ENCODE measurements around the gene B4GALT5. TPM values are rescaled to one million over a fixed set of nuclear protein-coding genes. Genes with fewer than 3 reads are reported as not detected.
"Not testable (repeated sequence)": the region's sequence is repeated elsewhere in the genome, so short reads cannot be mapped to it uniquely, and the experiment has no call there.

B4GALT5 gene
- polyA plus RNA-seq, 1 experiment, result 26.7 TPM

DNA sequence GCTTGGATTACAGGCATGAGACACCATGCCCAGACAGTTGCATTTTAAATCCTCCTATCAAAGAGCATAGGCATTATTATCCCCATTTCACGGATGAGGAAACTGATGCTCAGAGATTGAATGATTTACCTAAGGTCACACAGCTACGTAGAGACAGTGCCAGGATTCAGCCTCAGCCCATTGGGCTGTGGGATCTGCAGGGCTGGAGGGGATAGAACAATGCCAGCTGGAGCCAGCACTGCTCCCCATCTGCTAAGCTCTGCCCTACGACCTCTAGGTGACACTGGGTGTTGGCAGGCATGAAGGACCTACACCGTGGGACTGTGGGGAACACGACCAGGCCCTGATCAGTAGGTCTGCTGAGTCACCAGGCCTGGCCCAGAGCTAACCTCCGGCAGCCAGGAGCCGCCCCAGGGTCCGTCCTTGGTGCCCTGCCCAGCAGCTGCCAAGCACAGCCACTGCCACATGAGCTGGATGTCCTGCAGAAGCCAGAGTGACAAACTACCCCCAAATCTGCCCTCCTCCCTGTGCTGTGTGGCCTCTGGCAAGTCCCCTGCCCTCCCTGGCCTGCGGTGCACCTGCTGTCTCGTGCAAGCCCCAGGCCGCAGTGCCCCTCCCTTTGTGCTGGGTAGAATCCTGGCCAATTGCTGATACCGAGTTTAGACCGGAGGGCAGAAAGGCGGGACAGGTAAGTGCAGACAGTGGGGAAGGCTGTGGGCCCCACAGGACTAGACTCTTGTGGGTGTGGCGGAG lies 98.1 kb downstream of the B4GALT5 start:
- POLR2A ChIA-PET, result no interaction called here
- H3K4me3 ChIP-seq (ENCODE audit: low read depth, low read length), result no peak overlapping the region
- CTCF ChIA-PET, result interaction anchor here (0.6 to 13.8 kb wide), 5 partner anchors 74 to 272 kb away, joined by 3 to 485 read pairs (median 3); no protein-coding TSS in a partner anchor
- TF ChIP-seq, protein P1, sequence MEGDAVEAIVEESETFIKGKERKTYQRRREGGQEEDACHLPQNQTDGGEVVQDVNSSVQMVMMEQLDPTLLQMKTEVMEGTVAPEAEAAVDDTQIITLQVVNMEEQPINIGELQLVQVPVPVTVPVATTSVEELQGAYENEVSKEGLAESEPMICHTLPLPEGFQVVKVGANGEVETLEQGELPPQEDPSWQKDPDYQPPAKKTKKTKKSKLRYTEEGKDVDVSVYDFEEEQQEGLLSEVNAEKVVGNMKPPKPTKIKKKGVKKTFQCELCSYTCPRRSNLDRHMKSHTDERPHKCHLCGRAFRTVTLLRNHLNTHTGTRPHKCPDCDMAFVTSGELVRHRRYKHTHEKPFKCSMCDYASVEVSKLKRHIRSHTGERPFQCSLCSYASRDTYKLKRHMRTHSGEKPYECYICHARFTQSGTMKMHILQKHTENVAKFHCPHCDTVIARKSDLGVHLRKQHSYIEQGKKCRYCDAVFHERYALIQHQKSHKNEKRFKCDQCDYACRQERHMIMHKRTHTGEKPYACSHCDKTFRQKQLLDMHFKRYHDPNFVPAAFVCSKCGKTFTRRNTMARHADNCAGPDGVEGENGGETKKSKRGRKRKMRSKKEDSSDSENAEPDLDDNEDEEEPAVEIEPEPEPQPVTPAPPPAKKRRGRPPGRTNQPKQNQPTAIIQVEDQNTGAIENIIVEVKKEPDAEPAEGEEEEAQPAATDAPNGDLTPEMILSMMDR (IDR thresholded peaks at IDR 0.05; ENCODE audit: insufficient read depth, low read depth, low read length), result no peak
- no peaks in the 10 kb centered on the region for H3K36me3 ChIP-seq (ENCODE audit: control insufficient read depth, insufficient read depth, low read length)
- no peak for DNase-seq (ENCODE audit: low read depth)
- no peaks in the 10 kb centered on the region; the same call in 1 of the 2 replicates for H3K27me3 ChIP-seq (ENCODE audit: control insufficient read depth, insufficient read depth, low read length)

DNA sequence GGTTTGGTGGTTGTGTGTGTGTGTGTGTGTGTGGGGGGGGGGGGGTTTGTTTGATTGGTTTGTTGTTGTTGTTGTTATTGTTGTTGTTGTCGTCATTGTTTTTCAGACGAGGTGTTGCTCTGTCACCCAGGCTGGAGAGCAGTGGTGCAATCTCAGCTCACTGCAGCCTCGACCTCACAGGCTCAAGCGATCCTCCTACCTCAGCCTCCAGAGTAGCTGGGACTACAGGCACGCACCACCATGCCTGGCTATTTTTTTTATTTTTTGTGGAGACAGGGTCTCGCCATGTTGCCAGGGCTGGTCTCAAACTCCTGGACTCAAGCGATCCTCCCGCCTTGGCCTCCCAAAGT lies 98.7 kb downstream of the B4GALT5 start:
- POLR2A ChIA-PET; H3K4me3 ChIP-seq (ENCODE audit: low read depth, low read length); H3K36me3 ChIP-seq (ENCODE audit: control insufficient read depth, insufficient read depth, low read length); DNase-seq (ENCODE audit: low read depth); H3K27me3 ChIP-seq (ENCODE audit: control insufficient read depth, insufficient read depth, low read length): not testable (repeated sequence)
- CTCF ChIA-PET, result interaction anchor here (0.9 to 13.8 kb wide), 4 partner anchors 73 to 273 kb away, joined by 3 to 485 read pairs (median 93); no protein-coding TSS in a partner anchor

DNA sequence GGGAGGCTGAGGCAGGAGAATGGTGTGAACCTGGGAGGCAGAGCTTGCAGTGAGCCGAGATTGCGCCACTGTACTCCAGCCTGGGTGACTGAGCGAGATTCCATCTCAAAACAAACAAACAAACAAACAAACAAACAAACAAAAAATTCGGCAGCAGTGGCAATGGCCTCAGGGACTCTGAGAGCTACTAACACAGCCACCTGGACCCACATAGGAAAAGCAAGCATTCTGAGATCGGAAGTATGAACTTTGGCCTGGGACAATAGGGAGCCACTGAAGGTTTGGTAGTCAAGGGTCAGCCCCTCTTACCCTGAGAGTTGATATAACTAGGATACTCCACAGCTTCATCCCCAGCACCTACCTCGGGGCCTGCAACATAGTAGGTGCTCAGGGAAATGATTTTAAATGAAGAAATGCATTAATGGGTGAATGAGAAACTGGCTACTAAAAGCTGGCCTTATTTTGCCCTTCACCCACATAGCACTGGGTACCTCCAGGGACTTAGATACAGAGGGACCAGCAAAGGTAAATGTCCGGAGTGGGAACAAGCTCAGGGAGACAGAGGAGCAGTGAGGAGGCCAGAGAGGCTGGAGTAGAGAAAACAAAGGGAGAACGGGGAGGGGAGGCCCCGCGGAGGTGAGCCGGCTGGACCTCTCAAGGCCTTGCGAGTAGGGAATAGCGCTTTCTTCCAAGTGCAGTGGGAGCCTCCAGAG lies 99.2 kb downstream of the B4GALT5 start:
- Histone ChIP-seq H3K36me3 (ENCODE audit: control insufficient read depth, insufficient read depth, low read length) (no peaks in the 10 kb centered on the region), H3K27me3 (ENCODE audit: control insufficient read depth, insufficient read depth, low read length) (no peaks in the 10 kb centered on the region), H3K4me3 (ENCODE audit: low read depth, low read length) (no peak overlapping the region)
- DNase-seq (ENCODE audit: low read depth), result no peak
- ChIA-PET POLR2A (no interaction called here), CTCF (interaction anchor here (0.9 to 13.8 kb wide), 4 partner anchors 73 to 274 kb away, joined by 3 to 485 read pairs (median 93); no protein-coding TSS in a partner anchor)
- TF ChIP-seq, protein P1 (IDR thresholded peaks at IDR 0.05; ENCODE audit: insufficient read depth, low read depth, low read length), result no peak

DNA sequence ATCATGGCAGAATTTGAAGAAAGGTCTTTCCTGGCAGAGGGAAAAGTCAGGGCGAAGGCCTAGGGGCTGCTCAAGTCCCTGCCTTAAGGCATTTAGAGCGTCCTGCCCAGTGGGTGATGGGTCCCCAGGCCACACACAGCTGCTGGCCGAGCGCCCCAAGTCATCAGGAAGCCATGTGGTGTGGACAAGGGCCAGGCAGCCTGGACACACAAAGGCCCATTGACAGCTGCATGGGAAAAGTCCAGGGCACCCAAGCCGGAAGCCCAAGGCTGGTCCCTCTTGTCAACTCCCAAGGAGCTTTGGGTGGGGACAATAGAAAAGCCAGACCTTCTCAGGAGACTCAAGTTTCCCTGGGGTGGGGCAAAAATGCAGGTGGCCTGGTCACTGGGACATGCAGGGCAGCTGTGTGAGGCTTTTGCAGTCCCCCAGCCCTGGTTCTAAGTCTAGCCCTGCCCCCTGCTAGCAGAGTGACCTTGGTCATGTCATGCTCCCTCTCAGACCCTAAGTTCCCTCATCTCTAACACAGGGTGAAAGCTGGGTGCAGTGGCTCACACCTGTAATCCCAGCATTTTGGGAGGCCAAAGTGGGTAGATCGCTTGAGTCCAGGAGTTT lies 101.4 kb downstream of the B4GALT5 start:
- peaks cover 4% of the 10 kb centered on the region for H3K27me3 ChIP-seq (ENCODE audit: control insufficient read depth, insufficient read depth, low read length)
- ChIA-PET POLR2A (no interaction called here), CTCF (interaction anchor here (0.6 to 13.8 kb wide), 27 partner anchors 8 to 1300 kb away, joined by 3 to 485 read pairs (median 4); partner anchors contain the start of gene SLC9A8)
- H3K4me3 ChIP-seq (ENCODE audit: low read depth, low read length), result no peak overlapping the region
- no peaks in the 10 kb centered on the region for H3K36me3 ChIP-seq (ENCODE audit: control insufficient read depth, insufficient read depth, low read length)
- TF ChIP-seq, protein P1 (IDR thresholded peaks at IDR 0.05; ENCODE audit: insufficient read depth, low read depth, low read length), result no peak
- DNase-seq (ENCODE audit: low read depth), result no peak

DNA sequence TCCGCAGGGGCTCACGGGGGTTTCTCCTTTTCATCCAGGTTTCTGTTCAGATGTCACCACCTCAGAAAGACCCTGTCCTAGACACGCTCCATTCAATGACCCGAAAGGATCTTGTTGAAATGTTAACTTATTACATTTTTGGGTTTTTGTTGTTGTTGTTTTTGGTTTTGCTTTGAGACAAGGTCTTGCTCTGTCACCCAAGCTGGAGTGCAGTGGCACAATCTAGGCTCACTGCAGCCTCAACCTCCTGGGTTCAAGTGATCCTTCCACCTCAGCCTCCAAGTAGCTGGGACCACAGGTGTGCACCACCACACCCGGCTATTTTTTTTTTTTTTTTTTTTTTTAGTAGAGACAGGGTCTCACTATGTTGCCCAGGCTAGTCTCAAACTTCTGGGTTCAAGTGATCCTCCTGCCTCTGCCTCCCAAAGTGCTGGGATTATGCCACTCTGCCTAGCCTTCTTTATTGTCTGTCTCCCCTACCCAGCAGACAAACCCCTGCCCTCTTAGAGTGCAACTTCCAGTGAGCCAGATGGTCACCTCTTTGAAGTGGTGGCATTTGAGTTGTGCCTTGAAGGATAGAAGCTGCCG lies 102.0 kb downstream of the B4GALT5 start:
- H3K27me3 ChIP-seq (ENCODE audit: control insufficient read depth, insufficient read depth, low read length); POLR2A ChIA-PET; DNase-seq (ENCODE audit: low read depth); H3K4me3 ChIP-seq (ENCODE audit: low read depth, low read length); H3K36me3 ChIP-seq (ENCODE audit: control insufficient read depth, insufficient read depth, low read length): not testable (repeated sequence)
- CTCF ChIA-PET, result interaction anchor here (0.6 to 13.8 kb wide), 26 partner anchors 9 to 1301 kb away, joined by 3 to 485 read pairs (median 4); partner anchors contain the start of gene SLC9A8

All from BJ (cell line).